H1 (cell line): ENCODE data around the gene RPGR. TPM values are rescaled to one million over a fixed set of nuclear protein-coding genes. Genes with fewer than 3 reads are reported as not detected.
A peak's percentile ranks its signal among the peaks of the same experiment; 100 is the strongest.

Source experiments
- CTCF ChIA-PET: fragments of 300-600 bp; sonication (Branson Sonifier 250); formaldehyde crosslinking; loops from one replicate; lab custom pipeline; 2021; ENCODE audit not compliant: partially characterized antibody; lab: Charles Lee
- POLR2A ChIA-PET: fragments of 300-600 bp; sonication (Branson Sonifier 250); formaldehyde crosslinking; loops from one replicate; lab custom pipeline; 2021; ENCODE audit warnings: inconsistent platforms; ENCODE audit not compliant: partially characterized antibody; lab: Charles Lee
- DNase-seq, 2 experiments: peaks; one replicate each; pipeline versions ENCODE4 v3.0.0 to v3.0.0-alpha.2; 2010 to 2022; ENCODE audit warnings: low spot score in 2 of 2, low read depth in 1 of 2, mixed read lengths in 1 of 2
- FAIRE-seq: peaks from 2 replicates; lab custom pipeline; 2011; peaks lifted over from hg19 to GRCh38; lab: Jason Lieb, UNC
- H2AFZ ChIP-seq: 2 replicates; pipeline ENCODE4 v1.8.1; 2012; ENCODE audit warnings: low read length, inconsistent platforms
- H2AK5ac ChIP-seq: 2 replicates; pipeline ENCODE4 v1.6.1; 2013; ENCODE audit warnings: low read depth, low read length
- H2BK120ac ChIP-seq: replicated peaks from 2 replicates; pipeline ENCODE3; 2013; ENCODE audit warnings: low read depth, low read length, inconsistent platforms
- H2BK12ac ChIP-seq: 2 replicates; pipeline ENCODE4 v1.6.1; 2013; ENCODE audit warnings: low read depth, low read length
- H2BK15ac ChIP-seq: 2 replicates; pipeline ENCODE4 v1.6.1; 2013; ENCODE audit warnings: low read length
- H2BK20ac ChIP-seq: 2 replicates; pipeline ENCODE4 v1.6.1; 2013; ENCODE audit warnings: low read length
- H2BK5ac ChIP-seq: 2 replicates; pipeline ENCODE4 v1.6.1; 2013; ENCODE audit warnings: low read depth, low read length
- H3K14ac ChIP-seq: 2 replicates; pipeline ENCODE4 v1.6.1; 2013; ENCODE audit warnings: inconsistent platforms; ENCODE audit not compliant: insufficient read length
- H3K18ac ChIP-seq: 2 replicates; pipeline ENCODE4 v1.6.1; 2013; ENCODE audit warnings: low read length; ENCODE audit errors: extremely low read depth
- H3K23ac ChIP-seq: 2 replicates; pipeline ENCODE4 v1.6.1; 2013; ENCODE audit warnings: inconsistent platforms; ENCODE audit not compliant: insufficient read length
- H3K23me2 ChIP-seq: 2 replicates; pipeline ENCODE4 v1.6.1; 2013; ENCODE audit warnings: low read depth, low read length
- H3K27ac ChIP-seq: 2 replicates; pipeline ENCODE4 v1.6.1; 2011; ENCODE audit warnings: low read depth, low read length, inconsistent platforms
- H3K27me3 ChIP-seq, 4 experiments: replicated peaks in 1 of 4; 1 replicate in 1 of 4; 2 replicates in 3 of 4; pipeline versions ENCODE4 v1.6.1 to v1.8.1; 2011 to 2013; ENCODE audit warnings: low read length in 3 of 4, mild to moderate bottlenecking in 3 of 4, inconsistent platforms in 2 of 4, mixed read lengths in 2 of 4, moderate library complexity in 1 of 4; ENCODE audit not compliant: control insufficient read depth in 3 of 4, insufficient read depth in 3 of 4; ENCODE audit errors: extremely low read depth in 1 of 4
- H3K36me3 ChIP-seq, 4 experiments: 2 replicates each; pipeline versions ENCODE4 v1.6.1 to v1.8.1; 2011 to 2013; ENCODE audit warnings: mild to moderate bottlenecking in 4 of 4, low read length in 3 of 4, moderate library complexity in 2 of 4, control low read depth in 1 of 4, inconsistent platforms in 1 of 4; ENCODE audit not compliant: insufficient read depth in 4 of 4, control insufficient read depth in 2 of 4
- H3K4ac ChIP-seq: replicated peaks from 2 replicates; pipeline ENCODE3; 2013; ENCODE audit warnings: low read length, low read depth, mixed read lengths, inconsistent platforms; ENCODE audit not compliant: insufficient read length
- H3K4me1 ChIP-seq, 4 experiments: replicated peaks in 1 of 4; 1 replicate in 1 of 4; 2 replicates in 3 of 4; pipeline versions ENCODE4 v1.6.1 to v1.8.1; 2011 to 2013; ENCODE audit warnings: low read length in 3 of 4, inconsistent platforms in 2 of 4, mixed read lengths in 1 of 4; ENCODE audit not compliant: insufficient read depth in 4 of 4, control insufficient read depth in 3 of 4
- H3K4me2 ChIP-seq, 2 experiments: 2 replicates each; pipeline versions ENCODE4 v1.6.1 to v1.8.1; 2011 to 2013; ENCODE audit warnings: low read depth in 2 of 2, low read length in 2 of 2, control low read depth in 1 of 2, inconsistent platforms in 1 of 2, mild to moderate bottlenecking in 1 of 2; ENCODE audit not compliant: insufficient read depth in 1 of 2
- H3K4me3 ChIP-seq, 4 experiments: fragments of 200-600, 300-600 bp in 1 of 4; sonication (generic), shearing (Covaris generic), sonication (Bioruptor Twin) in 1 of 4; 2 replicates each; pipeline versions ENCODE4 v1.5.1 to v1.8.1; 2011 to 2016; ENCODE audit warnings: low read length in 4 of 4, low read depth in 3 of 4, control low read depth in 2 of 4, inconsistent platforms in 2 of 4, mild to moderate bottlenecking in 2 of 4, mixed read lengths in 1 of 4, moderate library complexity in 1 of 4; ENCODE audit not compliant: insufficient read depth in 2 of 4; ENCODE audit errors: extremely low read depth in 1 of 4
- H3K56ac ChIP-seq: replicated peaks from 2 replicates; pipeline ENCODE3; 2013; ENCODE audit warnings: low read depth, mild to moderate bottlenecking, mixed read lengths, low read length, inconsistent platforms; ENCODE audit not compliant: insufficient read length
- H3K79me1 ChIP-seq: 2 replicates; pipeline ENCODE4 v1.6.1; 2013; ENCODE audit warnings: low read depth, low read length, control low read depth
- H3K79me2 ChIP-seq, 2 experiments: 2 replicates each; pipeline versions ENCODE4 v1.6.1 to v1.8.1; 2012 to 2013; ENCODE audit warnings: low read length in 2 of 2, mild to moderate bottlenecking in 2 of 2, inconsistent platforms in 1 of 2; ENCODE audit not compliant: insufficient read depth in 2 of 2, control insufficient read depth in 1 of 2
- H3K9ac ChIP-seq, 4 experiments: replicated peaks in 1 of 4; 1 replicate in 1 of 4; 2 replicates in 3 of 4; pipeline versions ENCODE4 v1.6.1 to v1.8.1; 2011 to 2013; ENCODE audit warnings: low read depth in 3 of 4, low read length in 3 of 4, control low read depth in 2 of 4, mild to moderate bottlenecking in 2 of 4, moderate library complexity in 2 of 4, inconsistent platforms in 1 of 4; ENCODE audit errors: extremely low read depth in 1 of 4
- H3K9me3 ChIP-seq, 2 experiments: 2 replicates each; pipeline versions ENCODE4 v1.6.1 to v1.8.1; 2012 to 2013; ENCODE audit warnings: mild to moderate bottlenecking in 2 of 2, moderate library complexity in 2 of 2, control low read depth in 1 of 2, inconsistent platforms in 1 of 2, low read depth in 1 of 2, low read length in 1 of 2, mixed read lengths in 1 of 2; ENCODE audit not compliant: insufficient read depth in 2 of 2
- H4K20me1 ChIP-seq, 2 experiments: replicated peaks in 1 of 2; 2 replicates each; pipeline versions ENCODE3 to v1.8.1; 2011 to 2013; ENCODE audit warnings: inconsistent platforms in 2 of 2, low read length in 2 of 2, mild to moderate bottlenecking in 1 of 2; ENCODE audit not compliant: insufficient read depth in 2 of 2, control insufficient read depth in 1 of 2
- H4K5ac ChIP-seq: 2 replicates; pipeline ENCODE4 v1.6.1; 2013; ENCODE audit warnings: low read length, low read depth, mixed read lengths, inconsistent platforms; ENCODE audit not compliant: insufficient read length
- H4K8ac ChIP-seq: 2 replicates; pipeline ENCODE4 v1.8.0; 2013; ENCODE audit warnings: mild to moderate bottlenecking, moderate library complexity, low read length, inconsistent platforms; ENCODE audit not compliant: insufficient read depth; ENCODE audit errors: extremely low read depth
- H4K91ac ChIP-seq: replicated peaks from 2 replicates; pipeline ENCODE3; 2013; ENCODE audit warnings: low read length, mixed read lengths, inconsistent platforms; ENCODE audit not compliant: insufficient read length
- CREB1 ChIP-seq: IDR thresholded peaks from 2 replicates; pipeline ENCODE4 v1.6.1; 2012; ENCODE audit warnings: inconsistent platforms
- EZH2 ChIP-seq: fragments of 200-600 bp; sonication (generic); IDR thresholded peaks from 2 replicates; pipeline ENCODE4 v1.7.1; 2012; ENCODE audit warnings: low read depth, mild to moderate bottlenecking, moderate library complexity, low read length, inconsistent platforms; ENCODE audit not compliant: severe bottlenecking
- FOSL1 ChIP-seq: IDR thresholded peaks from 2 replicates; pipeline ENCODE4 v1.6.1; 2011; ENCODE audit warnings: mild to moderate bottlenecking, low read depth, low read length, moderate library complexity; ENCODE audit not compliant: insufficient read depth
- GTF2F1 ChIP-seq: IDR thresholded peaks from 2 replicates; pipeline ENCODE4 v1.6.1; 2012; ENCODE audit warnings: low read depth, low read length, improper control_type of control experiment, borderline replicate concordance
- KDM5A ChIP-seq: fragments of 200-600 bp; IDR thresholded peaks from 2 replicates; pipeline ENCODE4 v1.7.1; 2012; ENCODE audit warnings: mild to moderate bottlenecking, low read length, inconsistent platforms, mixed read lengths
- PHF8 ChIP-seq: fragments of 200-600 bp; sonication (generic); conservative IDR thresholded peaks from 2 replicates; pipeline ENCODE4 v1.7.1; 2012; ENCODE audit warnings: low read depth, mild to moderate bottlenecking, inconsistent platforms, low read length, moderate library complexity
- WGBS, 2 experiments: shearing (Covaris generic) in 1 of 2; methylation state at CpG; one replicate each; pipeline versions ENCODE4 v1.1.6 to v1.1.7; 2013 to 2015; ENCODE audit warnings: low lambda C conversion rate in 2 of 2, mixed read lengths in 2 of 2, inconsistent platforms in 1 of 2, low coverage in 1 of 2, missing lambda C conversion rate in 1 of 2; ENCODE audit not compliant: insufficient replicate concordance in 2 of 2, insufficient coverage in 1 of 2, insufficient read length in 1 of 2; ENCODE audit errors: extremely low coverage in 1 of 2, missing lambda C conversion rate in 1 of 2; 5-methylcytosine and 5-hydroxymethylcytosine counted together
- polyA plus RNA-seq, 7 experiments: library from polyadenylated mRNA; depleted of rRNA in 3 of 7; stranded (reverse) in 5 of 7; unstranded in 2 of 7; fragments of >200 nt in 5 of 7; fragments of 200-250 nt in 2 of 7; gene quantifications; 1 replicate in 5 of 7; 2 replicates in 1 of 7; 4 replicates in 1 of 7; pipeline versions ENCODE4 v1.2.1 to v1.2.3, GENCODE V29; 2011 to 2013; ENCODE audit warnings: missing spikeins in 2 of 7, mixed read lengths in 2 of 7
- total RNA-seq: library from RNA; stranded (reverse); fragmentation: NEBNext Ultra II Directional; extraction: Animal tissue kit (Norgen Biotek cat#: 25700); gene quantifications from 2 replicates; pipeline ENCODE4 v1.2.1, GENCODE V29; 2021
- TF ChIP-seq, protein P1 (sequence below), 3 experiments: IDR thresholded peaks; 1 replicate in 2 of 3; 2 replicates in 1 of 3; pipeline versions ENCODE4 v1.5.1 to v1.6.1; 2011; ENCODE audit warnings: low read length in 3 of 3, mild to moderate bottlenecking in 3 of 3, inconsistent platforms in 2 of 3, low read depth in 1 of 3, moderate library complexity in 1 of 3; ENCODE audit not compliant: insufficient read depth in 1 of 3; ENCODE audit errors: control extremely low read depth in 1 of 3

The RPGR gene
- total and polyA plus RNA-seq, 2 of the 8 experiments (the other 6 are each of a cell fraction or from before 2014, with no cell fraction given) = 1.6 to 10.0 TPM

GRCh38 chrX:38293741-38294140 is 33.6 kb downstream of the RPGR start:
- H4K5ac ChIP-seq = no peak overlapping the region
- H3K27me3 ChIP-seq = no peaks in the 10 kb centered on the region
- peaks cover 0 to 2% (median 0%) of the 10 kb centered on the region in 4 experiments; a peak in 1 of 8 replicates for H3K36me3 ChIP-seq
- H4K8ac ChIP-seq = no peak overlapping the region
- H3K79me1 ChIP-seq = no peaks in the 10 kb centered on the region
- no peak overlapping the region for H2BK15ac ChIP-seq
- H3K9me3 ChIP-seq = no peaks in the 10 kb centered on the region
- no peak overlapping the region for H4K91ac ChIP-seq
- H3K14ac ChIP-seq = no peak overlapping the region
- no peak overlapping the region for H2BK5ac ChIP-seq
- no peak overlapping the region for H3K4ac ChIP-seq
- no peak overlapping the region for H2AK5ac ChIP-seq
- no peak overlapping the region for H2BK20ac ChIP-seq
- no peak overlapping the region for H3K9ac ChIP-seq
- no peak overlapping the region for H2AFZ ChIP-seq
- no peak overlapping the region for H3K4me3 ChIP-seq
- no peaks in the 10 kb centered on the region for H3K79me2 ChIP-seq
- FAIRE-seq (no peak), DNase-seq (no peak)
- POLR2A ChIA-PET = no interaction called here
- no peaks in the 10 kb centered on the region for H3K23me2 ChIP-seq
- H2BK120ac ChIP-seq = no peak overlapping the region
- no peak overlapping the region for H2BK12ac ChIP-seq
- no peaks in the 10 kb centered on the region; a peak in 1 of 7 replicates for H3K4me1 ChIP-seq
- no peak overlapping the region for H3K56ac ChIP-seq
- no peak overlapping the region for H3K23ac ChIP-seq
- H3K4me2 ChIP-seq = peak overlapping the region in 1 of 2 experiments; percentile 33; a peak in 3 of 4 replicates
- H3K27ac ChIP-seq = no peak overlapping the region
- H4K20me1 ChIP-seq = no peaks in the 10 kb centered on the region
- H3K18ac ChIP-seq = no peak overlapping the region
- CTCF ChIA-PET = interaction anchor here (1.3 to 3.4 kb wide), 5 partner anchors 9 to 31 kb away, joined by 3 to 21 read pairs (median 7); no protein-coding TSS in a partner anchor
- 21% methylated on average over 2 of the region's 2 CpGs; no CpG with 5 or more reads in 1 of the 2 experiments for WGBS, 2 experiments
- TF ChIP-seq, protein P1, sequence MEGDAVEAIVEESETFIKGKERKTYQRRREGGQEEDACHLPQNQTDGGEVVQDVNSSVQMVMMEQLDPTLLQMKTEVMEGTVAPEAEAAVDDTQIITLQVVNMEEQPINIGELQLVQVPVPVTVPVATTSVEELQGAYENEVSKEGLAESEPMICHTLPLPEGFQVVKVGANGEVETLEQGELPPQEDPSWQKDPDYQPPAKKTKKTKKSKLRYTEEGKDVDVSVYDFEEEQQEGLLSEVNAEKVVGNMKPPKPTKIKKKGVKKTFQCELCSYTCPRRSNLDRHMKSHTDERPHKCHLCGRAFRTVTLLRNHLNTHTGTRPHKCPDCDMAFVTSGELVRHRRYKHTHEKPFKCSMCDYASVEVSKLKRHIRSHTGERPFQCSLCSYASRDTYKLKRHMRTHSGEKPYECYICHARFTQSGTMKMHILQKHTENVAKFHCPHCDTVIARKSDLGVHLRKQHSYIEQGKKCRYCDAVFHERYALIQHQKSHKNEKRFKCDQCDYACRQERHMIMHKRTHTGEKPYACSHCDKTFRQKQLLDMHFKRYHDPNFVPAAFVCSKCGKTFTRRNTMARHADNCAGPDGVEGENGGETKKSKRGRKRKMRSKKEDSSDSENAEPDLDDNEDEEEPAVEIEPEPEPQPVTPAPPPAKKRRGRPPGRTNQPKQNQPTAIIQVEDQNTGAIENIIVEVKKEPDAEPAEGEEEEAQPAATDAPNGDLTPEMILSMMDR (IDR thresholded peaks at IDR 0.05; ENCODE audit: control extremely low read depth in 1 of 3, insufficient read depth in 1 of 3, low read depth in 1 of 3, low read length in 3 of 3) = no peak
- TF ChIP-seq GTF2F1 = no peak
- TF ChIP-seq EZH2 = no peak
- no peak for TF ChIP-seq FOSL1
- TF ChIP-seq KDM5A = no peak
- TF ChIP-seq CREB1 = no peak
- TF ChIP-seq PHF8 = no peak
